NCI-H524 (cell line): ENCODE data around the gene SMYD2.

ENCODE experiments used
- DNase-seq, 2 experiments: peaks; one replicate each; lab custom pipeline; 2025; lab: John Stamatoyannopoulos, UW

Gene SMYD2

DNA sequence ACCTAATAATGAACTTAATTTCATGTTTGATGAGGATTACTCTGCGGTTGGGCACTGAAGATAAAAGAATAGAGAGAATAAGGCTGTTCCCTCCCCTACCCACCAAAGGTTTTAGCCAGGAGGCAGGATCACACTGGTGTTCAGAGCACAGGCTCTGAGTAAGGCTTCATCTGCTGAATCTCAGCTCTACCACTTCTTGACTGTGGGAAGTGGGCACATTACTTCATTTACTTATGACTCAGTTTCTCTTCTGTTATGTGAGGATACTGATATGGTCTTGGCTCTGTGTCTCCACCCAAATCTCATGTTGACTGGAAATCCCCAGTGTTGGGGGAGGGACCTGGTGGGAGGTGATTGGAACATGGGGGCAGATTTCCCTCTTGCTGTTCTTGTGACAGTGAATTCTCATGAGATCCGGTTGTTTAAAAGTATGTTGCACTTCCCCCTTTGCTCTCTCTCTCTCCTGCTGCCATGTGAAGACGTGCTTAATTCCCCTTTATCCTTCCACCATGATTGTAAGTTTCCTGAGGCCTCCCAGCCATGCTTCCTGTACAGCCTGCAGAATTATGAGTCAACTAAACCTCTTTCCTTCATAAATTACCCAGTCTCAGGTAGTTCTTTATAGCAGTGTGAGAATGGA is 79.7 kb downstream of the SMYD2 start:
- DNase-seq = no peak

DNA sequence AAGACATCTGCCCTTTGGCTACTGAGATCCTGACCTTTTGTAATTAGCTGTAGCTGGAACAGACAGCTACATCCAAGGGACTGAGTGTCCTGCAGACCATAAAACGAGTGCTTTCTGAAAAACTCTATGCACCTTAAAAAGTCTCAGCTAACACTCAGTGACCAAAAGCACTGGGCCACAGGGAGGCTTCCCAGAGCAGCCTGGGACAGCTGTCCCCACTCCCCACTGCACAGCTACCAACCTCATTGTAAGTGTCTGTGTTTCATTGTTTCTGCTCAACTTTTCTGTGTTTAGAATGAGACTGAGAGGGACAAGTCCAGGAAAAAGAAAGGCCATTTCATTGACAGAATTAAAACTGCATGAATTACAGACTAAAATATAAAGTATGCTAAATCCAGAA is 80.7 kb downstream of the SMYD2 start:
- DNase-seq = no peak

DNA sequence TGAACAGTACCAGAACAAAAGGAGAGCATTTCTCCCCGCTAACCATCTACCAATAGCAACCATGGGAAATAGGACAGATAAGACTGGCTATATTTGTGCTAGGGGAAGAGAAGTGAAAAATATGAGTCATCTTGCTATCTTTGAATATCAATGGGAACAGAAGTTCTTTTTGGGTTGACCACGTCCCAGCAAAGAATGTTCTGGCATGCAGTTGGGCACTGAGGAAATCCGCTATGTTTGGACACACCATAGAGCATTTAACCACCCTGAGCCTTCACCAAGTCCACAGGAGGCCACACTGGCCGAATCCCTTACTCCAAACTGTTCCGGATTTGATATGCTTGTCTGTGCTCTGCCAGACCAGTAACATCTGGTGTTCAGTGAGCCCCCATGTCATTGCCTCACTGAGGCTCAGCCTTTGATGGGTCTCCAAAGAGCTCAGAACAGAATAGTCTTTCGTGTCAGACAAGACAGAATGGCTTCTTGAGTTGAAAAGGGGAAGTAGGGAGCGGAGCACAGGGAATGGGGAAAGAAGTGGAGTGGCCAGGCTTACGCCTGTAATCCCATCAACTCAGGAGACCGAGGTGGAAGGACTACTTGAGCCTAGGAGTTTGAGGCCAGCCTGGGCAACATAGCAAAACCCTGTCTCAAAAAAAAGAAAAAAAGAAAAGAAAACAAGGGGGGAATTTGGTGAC is 81.4 kb downstream of the SMYD2 start:
- DNase-seq = no peak

DNA sequence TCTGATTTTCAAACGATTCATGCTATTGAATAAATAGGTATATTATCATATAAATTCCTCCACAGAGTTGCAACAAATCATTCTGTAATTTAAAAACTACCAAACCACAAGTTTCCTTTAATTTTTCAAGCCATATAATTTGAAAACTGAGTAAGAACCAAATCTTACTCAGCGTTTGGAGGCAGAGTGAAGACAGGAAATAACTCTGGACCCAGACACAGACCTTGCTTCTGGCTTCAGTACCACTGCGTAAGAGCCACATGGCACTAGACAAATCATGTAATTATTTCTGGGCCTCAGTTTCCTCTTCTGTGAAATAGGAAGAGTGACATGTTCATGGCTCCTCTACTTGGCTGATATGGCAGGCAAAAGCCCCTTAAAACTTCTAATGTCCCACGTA is 82.4 kb downstream of the SMYD2 start:
- no peak for DNase-seq

DNA sequence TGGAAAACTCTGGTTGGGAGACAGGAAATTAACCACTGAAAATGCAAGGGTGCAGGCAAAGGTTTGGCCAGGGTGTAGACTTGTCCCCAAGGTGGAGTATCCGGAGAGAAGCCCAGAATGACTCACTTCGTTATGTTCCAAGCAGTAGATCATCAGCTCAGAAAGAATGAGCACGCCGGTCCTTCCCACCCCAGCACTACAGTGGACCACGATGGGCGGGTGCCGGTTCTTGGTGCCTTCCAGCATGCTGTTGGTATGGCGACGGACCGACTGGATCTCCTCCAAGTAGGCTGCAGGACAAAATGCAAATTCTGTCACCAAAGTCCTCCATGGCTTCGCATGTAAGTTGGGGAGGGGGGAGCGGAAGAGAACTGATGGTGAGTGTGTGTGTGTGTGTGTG is 83.4 kb downstream of the SMYD2 start:
- no peak for DNase-seq

DNA sequence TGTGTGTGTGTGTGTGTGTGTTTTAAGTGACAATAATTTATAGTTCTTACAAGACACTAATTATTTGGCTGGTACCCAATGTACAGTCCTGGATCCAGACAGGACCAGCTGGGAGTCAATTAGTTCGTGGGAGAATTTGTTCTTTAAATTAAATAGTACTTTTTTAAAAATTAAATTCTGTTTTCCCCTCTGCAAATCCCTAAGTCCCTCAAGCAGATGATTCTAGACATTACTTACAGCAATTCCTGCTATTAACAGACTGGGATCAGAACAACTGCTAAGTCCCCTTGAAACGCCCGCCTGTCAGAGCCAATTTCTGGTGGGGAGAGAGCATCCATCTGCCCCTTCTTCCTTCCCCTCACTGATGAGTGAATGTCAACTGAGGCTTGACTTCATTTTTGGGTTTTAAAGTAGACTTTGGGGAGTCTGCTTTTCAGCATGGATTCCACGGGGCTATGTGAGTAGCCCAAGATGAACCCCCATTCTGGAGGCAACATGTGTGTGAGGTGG is 83.9 kb downstream of the SMYD2 start:
- peak; percentile 9 to 47 for DNase-seq

DNA sequence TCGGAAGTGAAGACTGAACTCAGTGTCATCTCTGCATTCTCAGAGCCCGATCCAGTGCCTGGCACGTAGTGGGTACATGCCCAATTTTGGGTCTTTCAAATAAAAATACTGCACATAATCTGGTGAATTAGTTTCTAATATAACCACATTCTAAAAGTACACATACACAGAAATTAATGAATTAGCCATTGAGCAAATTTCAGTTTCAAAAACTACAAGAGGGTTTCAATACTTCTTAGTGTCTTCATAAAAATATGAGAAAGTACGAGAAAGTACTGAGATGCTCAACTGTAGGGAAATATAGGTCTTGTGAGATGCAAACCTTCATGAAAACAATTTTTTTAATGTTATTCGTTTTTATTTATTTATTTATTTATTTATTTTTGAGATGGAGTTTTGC is 86.9 kb downstream of the SMYD2 start:
- no peak for DNase-seq

DNA sequence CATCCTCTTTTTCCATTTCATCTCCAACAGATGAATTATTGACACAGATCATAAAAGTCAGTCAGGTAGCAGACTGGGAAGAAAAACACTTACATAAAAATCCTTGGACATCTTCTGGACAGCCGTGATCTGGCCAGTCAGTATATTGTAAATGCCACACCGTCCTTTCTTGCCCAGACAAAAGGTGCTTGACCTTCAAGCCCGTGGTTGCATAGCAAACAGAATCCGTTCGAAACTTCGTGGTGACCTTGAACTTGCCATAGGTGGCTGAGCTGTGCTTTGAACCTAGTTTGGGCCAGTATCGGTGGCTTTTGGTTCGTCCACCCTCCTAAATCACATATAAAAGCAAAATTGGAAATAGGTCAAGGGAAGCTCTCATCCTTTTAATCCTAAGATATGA is 88.4 kb downstream of the SMYD2 start:
- no peak for DNase-seq

DNA sequence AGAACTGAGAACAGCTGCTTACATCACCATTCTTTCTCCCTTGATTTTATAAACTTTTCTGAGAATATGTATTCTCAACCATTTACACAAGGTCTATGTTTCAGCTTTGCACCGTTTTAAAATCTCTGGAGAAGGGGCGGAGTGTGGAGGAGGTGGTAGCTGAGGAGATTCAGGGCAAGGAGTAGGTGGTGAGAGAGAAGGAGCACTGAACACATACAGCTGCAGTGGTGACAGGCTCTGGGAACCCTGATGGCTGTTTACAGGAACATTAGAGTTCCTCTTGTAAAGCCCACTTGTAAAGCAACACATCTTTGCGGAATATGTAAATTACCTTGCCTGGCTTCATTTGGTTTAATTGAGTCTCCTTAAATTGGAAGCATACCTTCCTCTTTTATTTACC is 89.7 kb downstream of the SMYD2 start:
- no peak for DNase-seq

DNA sequence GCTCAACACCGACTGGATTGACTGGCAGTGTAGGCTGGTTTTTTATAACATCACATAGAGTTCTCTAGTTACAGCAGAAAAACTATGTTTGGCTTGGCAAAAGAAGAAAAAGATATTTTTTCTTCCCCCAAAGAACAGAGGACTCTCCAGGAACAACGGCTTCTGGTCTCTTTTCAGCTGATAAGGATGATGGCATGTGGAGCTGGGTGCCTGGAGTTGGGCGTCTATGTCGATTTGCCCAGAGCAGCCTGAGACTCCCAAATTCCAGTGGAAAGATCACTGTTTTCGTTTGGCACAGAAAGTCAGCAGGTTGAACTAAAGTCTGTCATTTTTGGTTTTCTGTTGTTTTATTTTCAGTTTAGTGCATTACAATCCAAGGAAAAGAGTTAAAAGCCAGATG is 91.1 kb downstream of the SMYD2 start:
- DNase-seq = no peak

DNA sequence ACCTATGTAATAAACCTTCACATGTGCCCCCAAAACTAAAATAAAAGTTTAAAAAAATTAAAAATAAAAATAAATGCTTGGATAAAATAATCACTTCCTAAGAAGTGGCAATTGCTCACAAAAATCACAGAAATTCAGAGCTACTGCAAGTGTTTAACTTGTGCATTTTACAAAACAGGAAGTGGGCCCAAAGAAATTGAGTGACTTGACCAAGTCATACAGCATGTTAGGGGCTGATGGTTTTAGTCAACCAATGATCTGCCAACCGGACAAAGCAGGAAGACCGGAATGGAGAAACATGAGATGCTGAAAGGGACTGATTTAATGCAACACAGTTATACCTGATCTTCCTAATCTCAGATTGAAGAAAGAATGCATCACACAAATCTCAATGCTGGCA is 96.5 kb downstream of the SMYD2 start:
- DNase-seq = no peak

DNA sequence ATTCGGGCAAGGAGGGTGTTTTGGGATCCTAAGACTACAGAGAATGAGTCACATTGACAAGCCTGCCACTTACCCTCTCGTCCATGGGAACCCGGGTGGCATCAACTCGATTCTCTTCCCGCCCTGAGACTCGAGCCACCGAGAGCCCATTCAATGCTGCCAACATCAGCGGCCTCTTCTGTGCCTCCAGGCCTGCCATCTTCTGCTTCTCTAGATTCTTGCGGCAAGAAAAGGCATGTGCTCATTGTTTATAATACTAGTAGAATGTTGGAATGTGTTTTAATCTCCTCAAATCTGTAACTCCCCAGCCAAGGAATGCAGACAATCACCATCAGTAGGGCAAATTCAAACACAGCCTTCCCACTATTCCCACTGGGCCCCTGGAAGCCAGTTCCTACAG is 96.9 kb downstream of the SMYD2 start:
- DNase-seq = no peak

DNA sequence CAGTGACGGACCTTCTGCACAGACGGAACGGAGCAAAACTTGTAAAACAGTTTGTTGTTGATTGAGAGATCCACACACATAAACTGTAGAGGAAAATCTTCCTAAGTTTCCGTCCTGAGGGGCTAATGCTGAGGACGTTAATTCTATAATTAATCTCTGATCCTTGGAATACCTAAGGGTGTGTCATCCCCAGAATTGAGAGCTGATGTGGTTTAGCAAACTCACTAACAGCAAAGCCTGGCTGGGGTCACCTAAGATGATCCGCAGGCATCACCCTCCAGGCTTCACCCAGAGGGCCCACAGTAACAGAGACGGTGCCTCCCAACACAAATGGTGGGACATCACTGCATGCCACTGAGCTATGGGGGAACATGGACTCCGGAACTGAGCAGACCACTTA is 97.5 kb downstream of the SMYD2 start:
- no peak for DNase-seq

DNA sequence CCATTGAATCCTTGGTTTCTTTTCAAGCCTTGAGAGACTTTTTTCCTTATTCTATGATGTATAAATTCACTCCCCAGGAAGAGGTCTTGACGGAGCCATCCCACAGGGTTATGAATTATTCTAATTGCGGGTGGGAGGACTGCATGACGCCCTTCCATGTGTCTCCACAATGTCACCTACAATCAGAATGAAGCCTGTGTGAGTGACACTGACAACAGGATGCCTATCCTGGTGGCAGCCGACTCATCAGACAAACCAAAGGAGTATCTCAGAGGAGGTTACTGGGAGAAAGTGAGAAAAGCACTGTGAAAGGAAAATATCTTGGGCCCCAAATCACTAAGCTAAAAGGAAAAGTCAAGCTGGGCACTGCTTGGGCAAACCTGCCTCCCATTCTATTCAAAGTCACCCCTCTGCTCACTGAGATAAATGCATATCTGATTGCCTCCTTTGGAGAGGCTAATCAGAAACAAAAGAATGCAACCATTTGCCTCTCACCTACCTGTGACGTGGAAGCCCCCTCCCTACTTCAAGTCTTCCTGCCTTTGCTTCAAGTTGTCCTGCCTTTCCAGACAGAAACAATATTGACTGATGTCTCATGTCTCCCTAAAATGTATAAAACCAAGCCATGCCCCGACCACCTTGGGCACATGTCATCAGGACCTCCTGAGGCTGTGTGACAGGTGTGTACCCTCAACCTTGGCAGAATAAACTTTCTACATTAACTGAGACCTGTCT is 98.4 kb downstream of the SMYD2 start:
- no peak for DNase-seq

DNA sequence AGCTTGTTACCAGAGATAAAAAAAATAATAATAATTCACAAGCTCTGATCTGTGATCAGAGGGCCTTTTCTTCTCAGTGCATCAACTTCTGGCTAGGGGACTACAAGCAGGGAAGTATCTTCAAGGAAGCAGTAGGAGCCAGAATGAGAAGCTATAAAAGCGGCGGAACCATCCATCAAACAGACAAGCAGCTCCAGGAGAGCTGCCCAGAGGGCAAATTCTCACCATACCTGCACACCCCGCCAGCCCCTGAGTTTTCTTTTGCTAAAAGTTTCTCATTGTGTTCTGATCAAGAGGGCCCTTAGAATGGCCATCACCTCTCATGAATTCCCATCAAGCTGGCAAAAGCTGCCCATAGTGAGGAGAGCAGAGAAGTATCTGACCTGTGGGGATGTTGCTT is 99.4 kb downstream of the SMYD2 start:
- DNase-seq = no peak

DNA sequence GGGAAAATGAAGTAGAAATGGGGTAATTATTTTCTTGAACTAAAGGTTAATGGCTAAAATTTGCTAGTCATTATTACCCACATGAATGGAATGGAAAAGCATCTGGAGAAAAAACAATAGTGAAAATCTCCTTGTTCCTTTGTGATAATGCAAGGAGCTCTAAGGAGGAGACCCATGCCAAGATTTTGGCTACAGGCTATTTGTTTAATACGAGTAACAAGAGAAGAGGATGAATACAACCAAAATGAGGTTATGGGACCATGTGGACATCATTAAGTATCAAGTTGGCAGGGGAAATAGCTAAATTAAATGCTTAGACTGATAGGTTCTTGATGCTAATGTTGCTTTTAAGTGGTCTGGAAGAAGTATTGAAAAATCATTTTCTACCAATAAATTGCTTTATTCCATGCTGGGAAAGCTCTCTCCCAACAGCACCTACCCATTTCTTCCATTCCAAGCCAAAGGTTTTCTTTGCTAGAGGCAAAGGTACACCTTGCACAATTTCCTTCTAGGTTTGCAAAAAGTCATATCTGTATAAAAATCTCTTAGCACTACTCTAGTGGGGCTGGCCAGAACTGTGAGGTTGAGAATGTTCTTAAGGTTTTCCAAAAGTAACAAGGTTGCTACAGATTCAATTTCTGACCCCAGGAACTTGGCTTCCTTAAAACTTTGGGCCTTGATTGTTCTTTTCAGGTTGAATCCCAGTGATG is 100.2 kb downstream of the SMYD2 start:
- no peak for DNase-seq

DNA sequence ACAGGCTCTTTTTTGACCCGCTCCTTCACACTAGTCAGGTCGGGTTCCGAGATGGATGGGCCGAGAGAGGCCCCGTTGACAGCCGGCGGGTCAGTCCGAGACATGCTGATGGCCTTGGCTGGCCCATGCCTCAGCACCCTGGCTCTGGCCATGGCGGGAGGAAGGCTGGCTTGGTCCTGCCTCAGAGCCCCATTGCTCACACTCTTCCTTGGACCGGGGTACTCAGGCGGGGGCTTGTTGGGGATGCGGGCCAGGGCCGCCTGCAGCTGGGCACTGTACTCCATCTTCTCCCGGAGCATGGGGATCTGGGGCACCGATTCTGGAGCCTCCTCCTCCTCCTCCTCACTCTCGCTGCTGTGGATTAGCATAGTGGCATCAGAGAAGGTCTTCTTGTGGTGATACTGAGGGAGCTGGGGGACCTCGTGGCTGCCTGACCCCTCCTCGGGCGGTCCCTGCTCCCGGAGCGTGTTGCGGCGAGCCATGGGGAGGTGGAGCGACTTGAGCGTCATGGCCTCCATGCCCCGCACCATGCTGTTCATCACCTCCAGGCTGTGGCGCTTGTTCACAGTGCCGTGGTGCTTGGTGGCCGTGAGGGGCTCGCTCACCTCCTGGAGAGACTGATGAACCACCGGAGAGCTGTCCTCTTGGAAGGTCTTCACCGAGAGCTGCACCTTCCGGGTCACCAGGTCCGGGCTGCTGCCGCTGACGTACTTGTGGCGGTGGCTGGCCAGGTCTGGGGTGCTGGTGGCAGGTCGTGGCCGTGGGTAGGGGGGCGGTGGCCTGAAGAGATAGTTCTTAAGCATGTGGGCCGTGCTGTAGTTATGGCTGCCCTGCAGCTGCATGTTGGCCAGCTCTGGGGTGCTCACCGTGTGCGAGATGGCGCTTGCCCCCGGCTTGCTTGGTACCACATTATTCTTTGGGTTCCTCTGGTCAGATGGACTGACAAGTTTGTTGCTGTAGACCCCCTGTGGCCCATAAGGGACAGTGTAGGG is 102.7 kb downstream of the SMYD2 start:
- no peak for DNase-seq

DNA sequence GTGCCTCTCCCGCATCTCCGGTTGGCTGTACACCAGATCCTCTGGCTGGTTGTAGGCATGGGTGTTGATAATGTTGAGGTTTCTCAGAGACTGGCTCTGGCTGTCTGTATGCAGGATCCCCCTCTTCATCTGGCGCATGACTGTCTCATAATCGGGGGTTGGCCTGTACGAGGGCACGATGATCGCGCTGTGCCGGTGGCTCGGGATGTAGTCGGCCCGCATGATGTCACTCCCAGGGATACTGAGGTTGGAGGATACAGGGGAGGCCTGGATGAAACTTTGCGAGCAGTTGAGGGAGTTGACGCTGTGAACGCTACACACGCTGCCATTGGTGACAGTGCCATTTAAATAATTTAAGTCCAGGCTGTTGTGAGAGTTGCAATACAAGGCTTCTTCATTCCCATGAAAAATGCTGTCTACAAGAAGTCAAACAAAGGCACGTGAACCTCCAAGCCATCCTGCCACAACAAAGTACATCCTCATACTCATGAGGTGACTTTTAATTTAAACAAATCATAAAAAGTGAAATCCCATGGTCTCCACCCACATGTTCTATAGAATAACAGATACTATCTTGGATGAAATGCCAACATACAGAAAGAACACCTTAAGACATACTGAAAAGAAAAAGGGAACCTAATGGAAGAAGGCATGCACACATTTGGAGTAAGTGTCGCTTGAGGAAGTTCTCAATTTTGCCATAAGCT is 103.6 kb downstream of the SMYD2 start:
- DNase-seq = no peak

DNA sequence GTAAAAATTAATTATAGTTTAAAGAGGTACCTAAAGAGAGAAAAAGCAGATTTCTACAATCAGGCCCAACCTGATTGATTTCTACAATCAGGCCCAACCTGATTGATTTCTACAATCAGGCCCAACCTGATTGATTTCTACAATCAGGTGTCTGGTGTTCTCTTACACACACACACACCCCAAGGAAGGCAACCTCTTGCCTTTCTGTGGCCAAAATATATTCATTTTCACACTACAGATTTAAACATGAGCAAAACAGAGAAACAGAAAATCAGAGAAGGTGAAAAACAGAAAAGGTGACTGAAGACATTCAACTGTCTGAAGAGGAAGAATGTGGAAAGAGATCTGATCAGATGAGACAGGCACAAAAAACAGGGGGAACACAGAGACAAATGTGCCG is 104.5 kb downstream of the SMYD2 start:
- DNase-seq = no peak

DNA sequence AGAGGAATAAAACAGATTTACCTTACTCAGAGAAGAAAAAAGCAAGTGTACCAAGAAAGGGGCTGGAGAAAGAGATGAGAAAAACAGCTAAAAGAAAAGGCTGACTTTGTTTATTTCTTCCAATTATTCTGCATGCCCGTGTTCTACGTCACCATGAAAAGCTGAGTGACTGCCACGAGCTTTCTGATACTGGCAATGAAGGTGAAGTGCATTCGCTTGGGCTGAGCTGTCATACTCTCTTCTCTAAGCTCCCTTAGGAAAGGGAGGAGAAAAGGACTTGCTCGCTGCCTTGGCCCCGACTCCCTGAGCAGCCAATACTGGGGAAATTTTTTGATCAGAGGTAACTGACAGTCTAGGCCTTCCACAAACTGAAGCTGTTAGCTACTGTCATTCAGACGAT is 105.4 kb downstream of the SMYD2 start:
- DNase-seq = no peak
